HL-60/S4 treated with phorbol 12-myristate 13-acetate at 8.2 ng/mL for 4 days and 3 days (cell line): ENCODE data around the gene ZNF322.

Source experiments
- in situ Hi-C: fragments of 300-500 bp; cut with MboI; formaldehyde crosslinking; loops from 2 replicates; pipeline ENCODE4 v1.15.0; 2022; ENCODE audit warnings: low sequenced_read_pairs

Gene ZNF322

GRCh38 chr6:26613689-26614683 is 45.6 kb downstream of the ZNF322 start:
- in situ Hi-C loops = no loop called here

- in situ Hi-C loops = no loop called here
These were observed 46.3 kb downstream of the ZNF322 start for GRCh38 chr6:26613201-26613600.

- in situ Hi-C loops = no loop called here
These were observed 47.9 kb downstream of the ZNF322 start for GRCh38 chr6:26611599-26611998.

- in situ Hi-C loops = no loop called here
These were observed 50.1 kb downstream of the ZNF322 start for GRCh38 chr6:26609463-26609862.

GRCh38 chr6:26607434-26608230 is 51.9 kb downstream of the ZNF322 start:
- in situ Hi-C loops = no loop called here

GRCh38 chr6:26604797-26605196 is 54.7 kb downstream of the ZNF322 start:
- in situ Hi-C loops = no loop called here

GRCh38 chr6:26604026-26604425 is 55.5 kb downstream of the ZNF322 start:
- in situ Hi-C loops = no loop called here

- in situ Hi-C loops = no loop called here
These were observed 57.3 kb downstream of the ZNF322 start for GRCh38 chr6:26602262-26602661.

- in situ Hi-C loops = no loop called here
These were observed 58.8 kb downstream of the ZNF322 start for GRCh38 chr6:26600759-26601158.

- in situ Hi-C loops = no loop called here
These were observed 60.0 kb downstream of the ZNF322 start for GRCh38 chr6:26599591-26599990.

- in situ Hi-C loops = no loop called here
These were observed 60.4 kb downstream of the ZNF322 start for GRCh38 chr6:26599134-26599533.

GRCh38 chr6:26598267-26598666 is 61.3 kb downstream of the ZNF322 start:
- in situ Hi-C loops = no loop called here

GRCh38 chr6:26597821-26598220 is 61.7 kb downstream of the ZNF322 start:
- in situ Hi-C loops = no loop called here

- in situ Hi-C loops = no loop called here
These were observed 62.2 kb downstream of the ZNF322 start for GRCh38 chr6:26597389-26597766.

- in situ Hi-C loops = no loop called here
These were observed 62.8 kb downstream of the ZNF322 start, which contains the start of gene ABT1 for GRCh38 chr6:26596579-26597388. TSS of gene ABT1 (plus strand) at chr6:26596953. CDS start at chr6:26596983, 30 bp downstream.

- in situ Hi-C loops = no loop called here
These were observed 63.8 kb downstream of the ZNF322 start for GRCh38 chr6:26595669-26596269.

GRCh38 chr6:26594730-26595632 is 64.6 kb downstream of the ZNF322 start:
- in situ Hi-C loops = no loop called here

GRCh38 chr6:26594131-26594498 is 65.4 kb downstream of the ZNF322 start:
- in situ Hi-C loops = no loop called here
